ENCODE data around the gene NUDT6. TPM values are rescaled to one million over a fixed set of nuclear protein-coding genes. Genes with fewer than 3 reads are reported as not detected.
A peak's percentile ranks its signal among the peaks of the same experiment; 100 is the strongest.

NUDT6 gene
- total and polyA plus RNA-seq, 11 donors, result 6.7 to 22.5 (median 15.1) TPM

DNA sequence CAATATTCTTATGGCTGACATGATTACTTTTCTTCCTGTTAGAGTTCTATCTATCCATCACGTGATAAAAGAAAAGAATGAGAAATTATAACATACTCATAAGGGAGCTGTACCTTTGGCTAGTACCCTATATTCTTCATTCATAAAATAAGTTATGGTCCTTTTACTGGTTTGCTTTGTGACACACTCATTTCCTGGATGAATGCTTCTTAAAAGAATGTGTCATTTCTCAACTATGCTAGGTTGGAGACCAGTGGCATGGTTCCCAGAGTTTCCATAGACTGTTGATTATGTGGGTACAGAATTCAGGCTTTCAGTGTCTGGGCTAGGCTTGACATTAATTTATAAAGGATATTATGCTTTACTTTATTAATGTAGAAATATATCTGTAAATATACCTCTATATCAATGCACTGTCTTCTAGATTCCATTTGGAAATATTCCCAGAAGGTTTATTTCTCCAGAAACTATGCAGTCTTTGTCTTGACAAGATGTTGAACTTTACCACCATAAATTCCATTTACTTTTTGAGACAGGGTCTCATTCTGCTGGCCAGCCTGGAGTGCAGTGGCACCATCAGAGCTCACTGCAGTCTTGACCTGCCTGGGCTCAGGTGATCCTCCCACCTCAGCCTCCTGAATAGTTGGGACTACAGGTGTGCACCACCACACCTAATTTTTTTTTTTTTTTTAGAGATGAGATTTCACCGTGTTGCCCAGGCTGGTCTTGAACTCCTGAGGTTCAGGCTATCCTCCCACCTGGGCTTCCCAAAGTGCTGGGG, 23.8 kb downstream of the NUDT6 start:
- TF ChIP-seq, protein P1, sequence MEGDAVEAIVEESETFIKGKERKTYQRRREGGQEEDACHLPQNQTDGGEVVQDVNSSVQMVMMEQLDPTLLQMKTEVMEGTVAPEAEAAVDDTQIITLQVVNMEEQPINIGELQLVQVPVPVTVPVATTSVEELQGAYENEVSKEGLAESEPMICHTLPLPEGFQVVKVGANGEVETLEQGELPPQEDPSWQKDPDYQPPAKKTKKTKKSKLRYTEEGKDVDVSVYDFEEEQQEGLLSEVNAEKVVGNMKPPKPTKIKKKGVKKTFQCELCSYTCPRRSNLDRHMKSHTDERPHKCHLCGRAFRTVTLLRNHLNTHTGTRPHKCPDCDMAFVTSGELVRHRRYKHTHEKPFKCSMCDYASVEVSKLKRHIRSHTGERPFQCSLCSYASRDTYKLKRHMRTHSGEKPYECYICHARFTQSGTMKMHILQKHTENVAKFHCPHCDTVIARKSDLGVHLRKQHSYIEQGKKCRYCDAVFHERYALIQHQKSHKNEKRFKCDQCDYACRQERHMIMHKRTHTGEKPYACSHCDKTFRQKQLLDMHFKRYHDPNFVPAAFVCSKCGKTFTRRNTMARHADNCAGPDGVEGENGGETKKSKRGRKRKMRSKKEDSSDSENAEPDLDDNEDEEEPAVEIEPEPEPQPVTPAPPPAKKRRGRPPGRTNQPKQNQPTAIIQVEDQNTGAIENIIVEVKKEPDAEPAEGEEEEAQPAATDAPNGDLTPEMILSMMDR (IDR thresholded peaks at IDR 0.05), result no peak
- no peak for TF ChIP-seq POLR2A (IDR thresholded peaks at IDR 0.05)
- no peak overlapping the region for H3K27ac ChIP-seq
- peaks cover 0 to 30% (median 6%) of the 10 kb centered on the region in 9 donors for H3K36me3 ChIP-seq
- intact Hi-C loops (cut with DNase I), result loop anchor here in 3 of 10 donors (5.0 to 10.0 kb wide), 3 partner anchors 64 to 74 kb away; partner anchors contain the start of gene FGF2 (in 2 of the 3)
- peaks cover 0 to 6% (median 0%) of the 10 kb centered on the region in 12 donors for H3K4me1 ChIP-seq
- WGBS, 4 donors, result 86 to 94% (median 92%) methylated on average over 2 of the region's 2 CpGs
- H3K4me3 ChIP-seq, result no peak overlapping the region
- DNase-seq (no peak), ATAC-seq (peak in 1 of 4 donors; percentile 64)
- no peaks in the 10 kb centered on the region for H3K9me3 ChIP-seq
- H3K27me3 ChIP-seq, result no peaks in the 10 kb centered on the region

DNA sequence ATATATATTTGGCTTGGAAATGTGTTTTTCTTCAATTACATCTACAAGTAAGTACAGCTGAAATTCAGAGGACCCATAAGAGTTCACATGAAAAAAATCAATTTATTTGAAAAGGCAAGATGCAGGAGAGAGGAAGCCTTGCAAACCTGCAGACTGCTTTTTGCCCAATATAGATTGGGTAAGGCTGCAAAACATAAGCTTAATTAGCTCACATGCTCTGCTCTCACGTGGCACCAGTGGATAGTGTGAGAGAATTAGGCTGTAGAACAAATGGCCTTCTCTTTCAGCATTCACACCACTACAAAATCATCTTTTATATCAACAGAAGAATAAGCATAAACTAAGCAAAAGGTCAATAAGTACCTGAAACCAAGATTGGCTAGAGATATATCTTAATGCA, 26.1 kb downstream of the NUDT6 start:
- DNase-seq (no peak), ATAC-seq (no peak)
- 79 to 88% (median 84%) methylated on average over 1 of the region's 1 CpG for WGBS, 4 donors
- H3K4me3 ChIP-seq, result no peak overlapping the region
- H3K27ac ChIP-seq, result no peak overlapping the region
- H3K27me3 ChIP-seq, result no peaks in the 10 kb centered on the region
- no peaks in the 10 kb centered on the region for H3K9me3 ChIP-seq
- peaks cover 0 to 6% (median 0%) of the 10 kb centered on the region in 12 donors for H3K4me1 ChIP-seq
- peaks cover 0 to 51% (median 6%) of the 10 kb centered on the region in 9 donors for H3K36me3 ChIP-seq
- TF ChIP-seq, protein P1 (IDR thresholded peaks at IDR 0.05), result no peak
- no peak for TF ChIP-seq POLR2A (IDR thresholded peaks at IDR 0.05)
- intact Hi-C loops (cut with DNase I), result loop anchor here in 3 of 10 donors (5.0 to 10.0 kb wide), 3 partner anchors 61 to 71 kb away; partner anchors contain the start of gene FGF2 (in 2 of the 3)

DNA sequence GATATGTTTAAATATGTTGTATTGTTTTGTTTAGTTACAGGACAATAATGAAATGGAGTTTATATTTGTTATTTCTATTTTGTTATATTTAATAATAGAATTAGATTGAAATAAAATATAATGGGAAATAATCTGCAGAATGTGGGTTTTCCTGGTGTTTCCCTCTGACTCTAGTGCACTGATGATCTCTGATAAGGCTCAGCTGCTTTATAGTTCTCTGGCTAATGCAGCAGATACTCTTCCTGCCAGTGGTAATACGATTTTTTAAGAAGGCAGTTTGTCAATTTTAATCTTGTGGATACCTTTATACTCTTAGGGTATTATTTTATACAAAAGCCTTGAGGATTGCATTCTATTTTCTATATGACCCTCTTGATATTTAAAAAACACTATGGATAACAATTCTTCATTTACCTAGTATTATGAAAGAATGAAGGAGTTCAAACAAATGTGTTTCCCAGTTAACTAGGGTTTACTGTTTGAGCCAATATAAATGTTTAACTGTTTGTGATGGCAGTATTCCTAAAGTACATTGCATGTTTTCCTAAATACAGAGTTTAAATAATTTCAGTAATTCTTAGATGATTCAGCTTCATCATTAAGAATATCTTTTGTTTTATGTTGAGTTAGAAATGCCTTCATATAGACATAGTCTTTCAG, 26.9 kb downstream of the NUDT6 start:
- Histone ChIP-seq H3K4me1 (peaks cover 0 to 7% (median under 1%) of the 10 kb centered on the region in 12 donors), H3K9me3 (no peaks in the 10 kb centered on the region), H3K27me3 (no peaks in the 10 kb centered on the region), H3K27ac (no peak overlapping the region), H3K4me3 (no peak overlapping the region), H3K36me3 (peaks cover 0 to 51% (median 6%) of the 10 kb centered on the region in 9 donors)
- TF ChIP-seq, protein P1 (IDR thresholded peaks at IDR 0.05), result no peak
- no peak for TF ChIP-seq POLR2A (IDR thresholded peaks at IDR 0.05)
- DNase-seq (no peak), ATAC-seq (no peak)
- 43 to 74% (median 55%) methylated on average over 1 of the region's 1 CpG for WGBS, 4 donors
- intact Hi-C loops (cut with DNase I), result loop anchor here in 3 of 10 donors (5.0 to 10.0 kb wide), 3 partner anchors 61 to 71 kb away; partner anchors contain the start of gene FGF2 (in 2 of the 3)

DNA sequence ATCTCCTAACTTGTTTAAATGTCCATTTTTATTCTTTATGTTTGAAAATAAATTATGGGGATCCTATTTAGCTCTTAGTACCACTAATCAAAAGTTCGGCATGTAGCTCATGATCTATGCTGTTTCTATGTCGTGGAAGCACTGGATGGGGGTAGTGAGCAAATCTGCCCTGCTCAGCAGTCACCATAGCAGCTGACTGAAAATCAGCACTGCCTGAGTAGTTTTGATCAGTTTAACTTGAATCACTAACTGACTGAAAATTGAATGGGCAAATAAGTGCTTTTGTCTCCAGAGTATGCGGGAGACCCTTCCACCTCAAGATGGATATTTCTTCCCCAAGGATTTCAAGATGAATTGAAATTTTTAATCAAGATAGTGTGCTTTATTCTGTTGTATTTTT, 27.6 kb downstream of the NUDT6 start:
- H3K36me3 ChIP-seq, result peaks cover 0 to 51% (median 6%) of the 10 kb centered on the region in 9 donors
- H3K4me3 ChIP-seq, result no peak overlapping the region
- ATAC-seq (no peak), DNase-seq (no peak)
- H3K4me1 ChIP-seq, result peaks cover 0 to 13% (median 3%) of the 10 kb centered on the region in 12 donors
- no peak for TF ChIP-seq POLR2A (IDR thresholded peaks at IDR 0.05)
- TF ChIP-seq, protein P1 (IDR thresholded peaks at IDR 0.05), result no peak
- intact Hi-C loops (cut with DNase I), result loop anchor here in 3 of 10 donors (5.0 to 10.0 kb wide), 3 partner anchors 60 to 70 kb away; partner anchors contain the start of gene FGF2 (in 2 of the 3)
- H3K27me3 ChIP-seq, result no peaks in the 10 kb centered on the region
- 89 to 93% (median 92%) methylated on average over 3 of the region's 3 CpGs for WGBS, 4 donors
- no peak overlapping the region for H3K27ac ChIP-seq
- no peaks in the 10 kb centered on the region for H3K9me3 ChIP-seq
